Activated CD8-positive, alpha-beta T cell treated with anti-CD3 and anti-CD28 coated beads for 36 hours (primary cell): ENCODE data around the gene PRSS1. TPM values are rescaled to one million over a fixed set of nuclear protein-coding genes. Genes with fewer than 3 reads are reported as not detected.

ENCODE experiments used
- ATAC-seq: fragments of 200-7000 bp; cut with Tn5 transposase; one replicate; pipeline ENCODE4 v1.10.0; 2021; ENCODE audit warnings: mild to moderate bottlenecking, moderate library complexity
- CTCF ChIA-PET: fragments of 350-600 bp; sonication (Branson Sonifier 250); formaldehyde crosslinking; loops from one replicate; lab custom pipeline; 2021; ENCODE audit warnings: antibody characterized with exemption; lab: Charles Lee
- POLR2A ChIA-PET: fragments of 350-600 bp; sonication (Branson Sonifier 250); formaldehyde crosslinking; loops from one replicate; lab custom pipeline; 2021; ENCODE audit warnings: antibody characterized with exemption; lab: Charles Lee
- DNase-seq: peaks from one replicate; pipeline ENCODE4 v3.0.0-alpha.2; 2020
- H3K27ac Mint-ChIP-seq: one replicate; pipeline ENCODE4 v1.8.0; 2021; ENCODE audit warnings: mild to moderate bottlenecking, mixed read lengths
- H3K27me3 Mint-ChIP-seq: one replicate; pipeline ENCODE4 v1.8.0; 2021; ENCODE audit warnings: mixed read lengths
- H3K36me3 Mint-ChIP-seq: one replicate; pipeline ENCODE4 v1.8.0; 2021; ENCODE audit warnings: low read depth, mixed read lengths
- H3K4me1 Mint-ChIP-seq: one replicate; pipeline ENCODE4 v1.8.0; 2021; ENCODE audit warnings: low read depth, mixed read lengths
- H3K4me3 Mint-ChIP-seq: one replicate; pipeline ENCODE4 v1.8.0; 2021; ENCODE audit warnings: mild to moderate bottlenecking, moderate library complexity, mixed read lengths
- H3K9me3 Mint-ChIP-seq: one replicate; pipeline ENCODE4 v1.8.0; 2021; ENCODE audit warnings: mixed read lengths
- CTCF ChIP-seq: fragments of 200-600 bp; IDR thresholded peaks from one replicate; pipeline ENCODE4 v1.8.0; 2022; ENCODE audit warnings: antibody characterized with exemption, mild to moderate bottlenecking
- intact Hi-C: fragments of 100-400 bp; cut with micrococcal nuclease; formaldehyde crosslinking; loops from one replicate; pipeline ENCODE4 v1.10.0; 2022
- total RNA-seq, 2 experiments: library from RNA; stranded (reverse); gene quantifications; one replicate each; pipeline ENCODE4 v1.2.3, GENCODE V29; 2021

The PRSS1 gene
- total RNA-seq, 2 experiments from 2014 or later: not detected

- Mint-ChIP-seq H3K4me1 (peaks cover 68% of the 10 kb centered on the region), H3K27ac (peak overlapping the region; percentile 97), H3K9me3 (no peaks in the 10 kb centered on the region), H3K27me3 (no peaks in the 10 kb centered on the region), H3K4me3 (peak overlapping the region; percentile 100), H3K36me3 (peaks cover 87% of the 10 kb centered on the region)
- intact Hi-C loops: loop anchor here (10.0 kb wide), 2 partner anchors 357 to 497 kb away; no protein-coding TSS in a partner anchor
- ATAC-seq: no peak
- ChIA-PET CTCF (interaction anchor here (0.7 to 8.3 kb wide), 3 partner anchors 7 to 210 kb away, joined by 3 to 145 read pairs (median 19); no protein-coding TSS in a partner anchor), POLR2A (interaction anchor here (0.6 to 25.3 kb wide), 4 partner anchors 5 to 456 kb away, joined by 3 to 1391 read pairs (median 716); no protein-coding TSS in a partner anchor)
- DNase-seq: peak; percentile 9
- TF ChIP-seq CTCF: no peak
Observed at GRCh38 chr7:142801601-142802295, 52.5 kb downstream of the PRSS1 start.

- Mint-ChIP-seq H3K27me3 (no peaks in the 10 kb centered on the region), H3K9me3 (no peaks in the 10 kb centered on the region), H3K36me3 (peaks cover 84% of the 10 kb centered on the region), H3K4me1 (peaks cover 74% of the 10 kb centered on the region), H3K4me3 (peak overlapping the region; percentile 100), H3K27ac (peak overlapping the region; percentile 97)
- ChIA-PET CTCF (interaction anchor here (8.3 kb wide), 1 partner anchor 7 kb away, joined by 145 read pairs; no protein-coding TSS in a partner anchor), POLR2A (interaction anchor here (20.9 to 25.3 kb wide), 2 partner anchors 5 to 10 kb away, joined by 1391 read pairs; no protein-coding TSS in a partner anchor)
- TF ChIP-seq CTCF: no peak
- DNase-seq: peak; percentile 12
- intact Hi-C loops: loop anchor here (10.0 kb wide), 2 partner anchors 358 to 498 kb away; no protein-coding TSS in a partner anchor
- no peak for ATAC-seq
Observed at GRCh38 chr7:142802301-142802700, 53.0 kb downstream of the PRSS1 start.

Other genes with a start within 250 kb of the PRSS1 start
- gene PRSS2, start 21.5 kb downstream of the PRSS1 start, total RNA-seq: not detected
- 1 to 10 TPM; 3.5 to 5.5 TPM for gene EPHB6, start 105.6 kb downstream of the PRSS1 start, total RNA-seq
- not detected for gene TRPV6, start 136.3 kb downstream of the PRSS1 start, total RNA-seq
- not detected for gene TRPV5, start 184.3 kb downstream of the PRSS1 start, total RNA-seq
- gene LLCFC1, start 190.0 kb downstream of the PRSS1 start, total RNA-seq: not detected
- under 1 TPM; 0.45 to 0.49 TPM for gene KEL, start 212.9 kb downstream of the PRSS1 start, total RNA-seq